GM19438 (cell line): ENCODE measurements around the gene NLN.
A peak's percentile ranks its signal among the peaks of the same experiment; 100 is the strongest.
"Not testable (repeated sequence)": the region's sequence is repeated elsewhere in the genome, so short reads cannot be mapped to it uniquely, and the experiment has no call there.

Source experiments
- ATAC-seq: cut with Tn5 transposase; IDR thresholded peaks from one replicate; pipeline ENCODE4 v1.9.1; 2021; ENCODE audit warnings: low read depth; ENCODE audit not compliant: unreplicated experiment

The NLN gene

DNA sequence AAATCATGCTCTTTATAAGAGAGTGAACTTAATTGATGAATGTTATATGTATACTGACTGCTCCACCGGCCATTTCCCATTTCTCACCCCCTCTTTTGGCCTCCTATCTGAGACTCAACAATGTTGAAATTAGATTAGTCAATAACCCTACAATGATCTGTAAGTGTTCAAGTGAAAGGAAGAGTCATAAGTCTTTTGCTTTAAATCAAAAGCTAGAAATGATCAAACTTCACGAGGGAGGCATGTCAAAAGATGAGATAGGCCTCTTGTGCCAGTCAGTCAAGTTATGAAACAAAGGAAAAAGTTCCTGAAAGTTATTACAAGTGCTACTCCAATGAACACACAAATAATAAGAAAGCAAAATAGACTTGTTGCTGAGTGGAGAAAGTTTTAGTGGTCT lies 83.1 kb downstream of the NLN start:
- ATAC-seq = no peak

DNA sequence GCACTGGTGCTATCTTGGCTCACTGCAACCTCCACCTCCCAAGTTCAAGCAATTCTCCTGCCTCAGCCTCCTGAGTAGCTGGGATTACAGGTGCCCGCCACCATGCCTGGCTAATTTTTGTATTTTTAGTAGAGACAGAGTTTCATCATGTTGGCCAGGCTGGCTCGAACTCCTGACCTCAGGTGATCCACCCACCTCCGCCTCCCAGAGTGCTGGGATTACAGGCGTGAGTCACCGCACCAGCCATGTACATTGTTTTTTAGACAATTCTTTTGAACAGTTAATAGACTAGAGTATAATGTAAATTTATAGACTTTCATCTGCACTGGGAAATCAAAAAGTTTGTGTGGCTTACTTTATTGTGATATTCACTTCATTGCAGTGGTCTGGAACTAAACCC lies 85.5 kb downstream of the NLN start:
- not testable (repeated sequence) for ATAC-seq

DNA sequence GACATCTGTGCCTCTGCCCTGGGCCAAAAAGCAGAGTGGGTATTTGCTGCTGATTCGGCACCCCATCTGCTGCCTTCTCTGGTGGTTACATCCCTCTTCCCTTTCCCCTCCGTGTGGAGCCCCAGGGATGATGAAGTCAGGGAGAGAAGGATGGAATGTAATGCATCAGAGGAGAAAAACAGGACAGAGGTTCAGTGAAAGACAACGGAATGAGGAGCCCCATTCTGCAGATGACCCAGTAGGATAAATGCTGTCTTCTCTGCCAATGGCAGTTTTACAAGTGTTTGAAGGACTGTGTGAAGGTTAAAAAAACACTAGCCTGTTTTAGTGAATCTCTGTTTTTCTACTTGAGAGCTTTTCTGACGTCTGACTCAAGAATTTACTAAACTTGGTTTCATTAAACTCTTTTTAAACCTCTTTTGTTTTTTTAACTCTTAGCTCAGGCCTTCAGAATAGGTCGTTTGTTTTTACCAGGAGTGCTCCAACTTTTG lies 86.3 kb downstream of the NLN start:
- no peak for ATAC-seq

GRCh38 chr5:65808818-65809217 lies 86.8 kb downstream of the NLN start:
- no peak for ATAC-seq

DNA sequence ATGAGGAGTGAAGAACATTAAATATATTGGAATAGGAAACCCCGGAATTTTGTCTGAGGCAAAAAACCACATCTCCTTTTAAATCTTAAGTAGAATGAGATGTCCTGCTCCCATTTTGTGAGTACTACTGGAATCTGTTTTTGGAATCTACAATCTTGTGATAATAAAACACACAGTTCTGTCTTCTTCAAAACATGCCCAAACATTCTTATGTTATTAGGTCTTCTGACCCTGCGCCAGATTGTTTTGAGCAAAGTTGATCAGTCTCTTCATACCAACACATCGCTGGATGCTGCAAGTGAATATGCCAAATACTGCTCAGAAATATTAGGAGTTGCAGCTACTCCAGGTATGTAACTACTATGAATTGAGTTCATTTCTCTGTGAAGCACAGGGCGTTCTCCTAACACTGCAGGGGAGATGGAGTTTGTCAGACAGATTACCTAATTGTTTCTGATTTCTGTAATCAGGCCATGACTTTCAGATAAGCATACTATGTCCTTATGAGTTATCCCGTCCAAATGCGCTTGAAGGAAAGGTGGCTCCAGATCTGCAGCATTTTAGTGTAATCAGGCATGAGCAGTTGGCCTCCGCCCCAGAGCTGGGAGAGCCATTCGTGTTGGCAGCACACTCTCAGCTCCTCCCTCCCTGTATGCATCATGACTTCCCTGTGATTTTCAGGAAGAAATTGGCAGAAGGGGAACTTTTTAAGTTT lies 88.0 kb downstream of the NLN start:
- no peak for ATAC-seq

DNA sequence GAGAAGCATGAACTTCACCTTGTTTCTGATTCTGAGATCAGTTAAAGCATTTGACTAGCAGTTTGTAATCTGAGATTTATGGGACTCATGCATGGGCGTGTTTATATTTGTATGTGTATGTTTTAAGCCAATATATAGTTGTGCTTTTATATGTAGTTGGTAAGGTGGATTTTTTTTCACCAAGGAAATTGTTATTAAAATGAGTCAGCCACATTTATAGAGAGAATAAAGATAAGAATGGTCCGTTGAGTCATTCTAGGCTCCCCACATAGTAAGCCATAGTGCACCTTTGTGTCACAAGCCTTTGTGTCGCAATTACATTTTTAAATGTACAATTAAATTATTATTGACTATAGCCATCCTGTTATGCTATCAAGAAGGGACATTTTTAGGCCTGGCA lies 89.0 kb downstream of the NLN start:
- no peak for ATAC-seq

DNA sequence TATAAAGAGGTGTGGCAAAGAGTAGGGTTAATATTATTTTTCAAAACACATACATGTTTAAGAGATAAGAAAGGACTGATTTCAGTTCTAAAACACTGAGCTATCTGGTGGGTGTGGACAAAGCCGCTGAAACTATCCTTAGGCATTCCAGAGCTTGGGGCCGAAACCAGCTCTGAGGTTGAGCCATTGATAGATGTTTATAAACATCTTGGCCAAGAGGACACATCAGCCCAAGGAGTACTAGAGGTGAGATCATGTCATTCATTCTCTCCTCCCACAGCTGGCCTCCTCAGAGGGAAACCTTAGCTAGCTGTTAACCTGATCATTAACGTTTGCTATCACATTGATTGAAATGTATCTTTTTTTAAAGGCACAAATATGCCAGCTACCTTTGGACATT lies 89.9 kb downstream of the NLN start:
- no peak for ATAC-seq

- no peak for ATAC-seq
Observed at GRCh38 chr5:65812648-65813047, 90.6 kb downstream of the NLN start.

- no peak for ATAC-seq
Observed at GRCh38 chr5:65813174-65813573, 91.2 kb downstream of the NLN start.

- no peak for ATAC-seq
Observed at GRCh38 chr5:65815161-65815560, 93.2 kb downstream of the NLN start.

- ATAC-seq = no peak
Observed at GRCh38 chr5:65816729-65817128, 94.7 kb downstream of the NLN start.

GRCh38 chr5:65817931-65818330 lies 95.9 kb downstream of the NLN start:
- ATAC-seq = no peak

GRCh38 chr5:65818592-65818991 lies 96.6 kb downstream of the NLN start:
- ATAC-seq = no peak

DNA sequence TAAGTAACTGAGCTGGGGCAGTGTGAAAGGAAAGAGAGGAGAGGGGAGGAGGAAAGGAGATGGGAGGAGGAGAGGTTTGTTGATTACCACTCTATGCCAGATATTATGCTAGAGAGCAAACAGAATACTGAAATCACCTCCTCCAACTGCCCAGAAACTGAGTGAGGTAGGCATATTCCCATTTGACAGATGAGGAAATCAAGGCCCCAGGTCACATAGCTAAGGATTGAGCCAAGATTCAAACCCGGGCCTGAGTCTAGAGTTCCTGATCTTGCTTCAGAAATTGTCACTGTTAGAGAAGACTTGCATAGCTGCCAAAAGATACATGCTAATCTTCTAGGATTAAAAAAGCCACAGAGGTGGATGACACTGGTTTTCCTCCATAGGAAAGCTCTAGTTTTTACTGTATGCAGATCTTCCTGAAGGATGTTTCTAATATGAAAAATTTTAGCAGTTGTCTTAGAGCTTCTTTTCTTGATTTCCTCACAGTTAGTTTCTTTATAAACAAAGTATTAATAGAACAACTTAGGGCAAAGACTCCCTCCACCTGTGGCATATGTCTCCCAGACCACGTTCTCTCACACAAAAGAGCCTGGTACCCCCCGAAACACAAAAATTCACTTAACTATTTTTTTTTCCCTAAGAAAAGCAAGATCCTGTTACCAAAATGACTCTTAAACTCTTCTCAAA lies 97.4 kb downstream of the NLN start:
- ATAC-seq = no peak

DNA sequence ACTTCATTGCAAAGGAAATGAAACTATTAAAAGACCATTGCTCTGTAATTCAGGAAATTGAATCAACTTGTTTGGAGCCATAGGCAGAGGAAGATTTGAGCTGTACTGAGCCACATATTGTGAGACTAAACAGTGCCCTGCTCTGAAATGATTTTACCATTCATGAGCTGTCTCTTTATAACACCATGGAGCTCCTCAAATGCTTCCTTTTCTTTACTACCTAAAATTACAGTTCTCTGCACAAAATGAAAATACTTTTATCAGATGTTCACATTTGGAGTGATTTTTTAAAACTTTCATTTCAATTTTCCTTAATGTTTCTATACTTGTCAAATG lies 97.9 kb downstream of the NLN start:
- no peak for ATAC-seq

DNA sequence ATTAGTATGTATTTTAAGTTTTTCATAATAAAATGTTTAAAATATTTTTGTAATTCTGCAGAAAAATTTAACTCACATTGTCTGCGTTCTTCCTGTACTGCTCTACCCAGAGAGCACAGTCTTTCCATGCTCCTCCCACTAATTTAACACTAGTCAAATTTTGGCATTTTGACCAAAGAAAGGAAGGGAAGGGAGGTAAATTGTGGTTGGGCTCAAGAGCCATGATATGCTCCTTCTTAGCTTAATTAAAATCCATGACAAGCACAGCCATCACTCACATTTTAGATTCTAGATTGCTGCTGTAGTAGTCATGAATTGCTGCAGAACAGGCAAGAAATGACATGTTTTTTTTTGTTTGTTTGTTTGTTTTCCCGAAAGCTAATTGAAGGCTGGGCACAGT lies 98.4 kb downstream of the NLN start:
- no peak for ATAC-seq

GRCh38 chr5:65821966-65822365 lies 100.0 kb downstream of the NLN start:
- ATAC-seq = no peak

- no peak for ATAC-seq
Observed at GRCh38 chr5:65822710-65823109, 100.7 kb downstream of the NLN start.

- ATAC-seq = no peak
Observed at GRCh38 chr5:65823204-65823603, 101.2 kb downstream of the NLN start.

GRCh38 chr5:65823845-65824445 lies 101.9 kb downstream of the NLN start:
- ATAC-seq = no peak

DNA sequence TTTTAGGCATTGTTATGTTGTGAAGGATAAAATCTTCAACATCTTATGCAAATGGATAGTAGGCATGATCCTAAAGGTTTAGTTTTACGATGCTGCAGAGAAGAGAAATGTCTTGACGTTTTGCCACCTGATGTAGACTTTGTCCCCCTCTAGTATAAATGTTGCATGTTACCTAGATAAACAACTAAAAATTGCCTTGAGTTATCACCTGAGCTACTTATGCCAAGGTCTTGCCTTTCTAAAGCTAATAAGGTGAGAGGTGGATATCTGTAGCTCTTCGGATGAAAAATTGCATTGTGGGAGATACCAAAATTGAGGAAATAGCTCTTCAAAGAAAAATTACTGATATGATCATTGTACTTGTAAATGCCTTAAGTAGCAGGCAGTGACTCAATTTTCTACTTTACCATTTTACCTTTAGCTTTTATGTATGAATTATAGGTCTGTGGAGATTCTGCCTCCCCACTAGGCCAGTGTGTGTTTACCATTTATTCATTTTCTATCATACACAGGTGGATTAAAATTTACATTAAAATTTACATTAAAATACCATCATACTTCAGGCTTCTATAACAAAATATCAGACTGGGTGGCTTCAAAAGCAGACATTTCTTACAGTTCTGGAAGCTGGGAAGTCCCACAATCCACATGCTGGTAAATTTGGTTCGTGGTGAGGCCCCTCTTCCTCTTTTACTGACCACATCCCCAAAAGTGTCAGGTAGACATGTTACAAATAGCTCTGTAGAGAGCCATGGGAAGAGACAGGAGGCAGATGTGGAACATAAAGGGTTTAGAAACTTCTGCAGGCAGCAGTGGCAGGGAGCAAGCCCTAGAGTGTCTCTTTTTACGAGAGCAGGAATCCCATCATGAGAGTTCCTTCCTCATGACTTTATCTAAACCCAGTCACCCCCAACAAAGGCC lies 103.7 kb downstream of the NLN start:
- ATAC-seq = peak; percentile 51
